NCI-H82 treated with DMSO at 0.1 percent for 48 hours (cell line): ENCODE data around the gene GLUD1.
"Not testable (repeated sequence)": the region's sequence is repeated elsewhere in the genome, so short reads cannot be mapped to it uniquely, and the experiment has no call there.

Experiments
- DNase-seq: peaks from one replicate; lab custom pipeline; 2025; ENCODE audit not compliant: unreplicated experiment; lab: John Stamatoyannopoulos, UW

GLUD1 gene

GRCh38 chr10:87053577-87054181 lies 41.0 kb downstream of the GLUD1 start:
- DNase-seq: no peak

- no peak for DNase-seq
Observed at GRCh38 chr10:87053111-87053510, 41.5 kb downstream of the GLUD1 start.

DNA sequence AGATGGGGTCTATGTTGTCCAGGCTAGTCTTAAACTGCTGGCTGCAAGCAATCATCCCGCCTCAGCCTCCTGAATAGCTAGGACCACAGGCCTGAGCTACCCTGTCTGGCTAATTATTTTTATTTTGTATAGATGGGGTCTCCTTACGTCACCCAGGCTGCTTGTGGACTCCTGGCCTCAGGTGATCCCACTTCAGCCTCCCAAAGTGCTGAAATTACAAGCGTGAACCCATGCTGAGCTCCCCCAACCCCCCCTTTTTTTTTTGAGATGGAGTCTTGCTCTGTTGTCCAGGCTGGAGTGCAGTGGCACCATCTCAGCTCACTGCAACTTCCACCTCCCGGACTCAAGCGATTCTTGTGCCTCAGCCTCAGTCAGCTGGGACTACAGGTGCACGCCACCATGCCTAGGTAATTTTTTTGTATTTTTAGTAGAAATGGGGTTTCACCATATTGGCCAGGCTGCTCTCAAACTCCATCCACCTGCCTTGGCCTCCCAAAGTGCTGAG lies 49.2 kb downstream of the GLUD1 start:
- no peak for DNase-seq

DNA sequence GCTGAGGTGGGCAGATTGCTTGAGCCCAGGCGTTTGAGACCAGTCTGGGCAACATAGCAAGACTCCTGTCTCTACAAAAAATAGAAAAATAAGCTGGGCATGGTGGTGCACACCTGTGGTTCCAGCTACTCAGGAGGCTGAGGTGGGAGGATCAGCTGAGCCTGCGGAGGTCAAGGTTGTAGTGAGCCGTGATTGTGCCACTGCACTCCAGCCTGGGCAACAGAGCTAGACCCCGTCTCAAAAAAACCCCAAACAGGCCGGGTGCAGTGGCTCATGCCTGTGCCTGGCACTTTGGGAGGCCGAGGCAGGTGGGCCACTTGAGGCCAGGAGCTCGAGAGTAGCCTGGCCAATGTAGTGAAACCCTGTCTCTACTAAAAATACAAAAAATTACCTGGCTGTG lies 51.1 kb downstream of the GLUD1 start:
- not testable (repeated sequence) for DNase-seq

DNA sequence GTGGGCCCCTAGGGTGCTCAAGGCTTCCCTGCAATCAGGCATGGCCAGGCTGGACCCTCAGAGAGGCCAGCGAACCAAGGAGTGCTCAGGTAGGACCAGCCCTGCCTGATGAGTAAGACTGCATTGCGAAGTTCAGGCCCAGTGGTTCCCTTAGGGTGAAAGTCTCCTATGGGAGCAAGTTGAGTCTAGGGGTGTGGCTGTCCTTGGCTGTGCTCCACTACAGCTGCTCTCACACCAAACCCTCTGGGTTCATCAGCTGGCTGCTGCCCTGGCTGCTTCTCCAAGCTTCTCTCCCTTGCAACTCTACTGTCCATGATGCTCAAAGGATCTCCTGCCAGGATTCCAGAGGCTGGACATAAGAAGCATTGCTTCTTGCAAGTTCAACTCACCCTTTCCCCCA lies 55.9 kb downstream of the GLUD1 start:
- no peak for DNase-seq

- DNase-seq: no peak
Observed at GRCh38 chr10:87038286-87038717, 56.3 kb downstream of the GLUD1 start.

DNA sequence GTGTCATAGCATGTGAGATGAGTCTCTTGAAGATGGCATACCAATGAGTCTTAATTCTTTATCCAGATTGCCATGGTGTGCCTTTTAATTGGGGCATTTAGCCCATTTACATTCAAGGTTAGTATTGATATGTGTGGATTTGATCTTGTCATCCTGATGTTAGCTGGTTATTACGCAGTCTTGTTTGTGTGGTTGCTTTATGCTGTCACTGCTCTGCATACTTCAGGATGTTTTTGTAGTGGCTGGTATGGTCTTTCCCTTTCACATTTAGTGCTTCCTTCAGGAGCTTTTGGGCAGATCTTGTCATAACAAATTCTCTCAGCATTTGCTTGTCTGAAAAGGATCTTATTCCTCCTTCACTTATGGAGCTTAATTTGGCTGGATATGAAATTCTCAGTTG lies 58.0 kb downstream of the GLUD1 start:
- no peak for DNase-seq

GRCh38 chr10:87030912-87031635 lies 63.6 kb downstream of the GLUD1 start:
- DNase-seq: no peak

GRCh38 chr10:87030419-87030818 lies 64.2 kb downstream of the GLUD1 start:
- not testable (repeated sequence) for DNase-seq

GRCh38 chr10:87026747-87027508 lies 67.7 kb downstream of the GLUD1 start:
- DNase-seq: not testable (repeated sequence)

DNA sequence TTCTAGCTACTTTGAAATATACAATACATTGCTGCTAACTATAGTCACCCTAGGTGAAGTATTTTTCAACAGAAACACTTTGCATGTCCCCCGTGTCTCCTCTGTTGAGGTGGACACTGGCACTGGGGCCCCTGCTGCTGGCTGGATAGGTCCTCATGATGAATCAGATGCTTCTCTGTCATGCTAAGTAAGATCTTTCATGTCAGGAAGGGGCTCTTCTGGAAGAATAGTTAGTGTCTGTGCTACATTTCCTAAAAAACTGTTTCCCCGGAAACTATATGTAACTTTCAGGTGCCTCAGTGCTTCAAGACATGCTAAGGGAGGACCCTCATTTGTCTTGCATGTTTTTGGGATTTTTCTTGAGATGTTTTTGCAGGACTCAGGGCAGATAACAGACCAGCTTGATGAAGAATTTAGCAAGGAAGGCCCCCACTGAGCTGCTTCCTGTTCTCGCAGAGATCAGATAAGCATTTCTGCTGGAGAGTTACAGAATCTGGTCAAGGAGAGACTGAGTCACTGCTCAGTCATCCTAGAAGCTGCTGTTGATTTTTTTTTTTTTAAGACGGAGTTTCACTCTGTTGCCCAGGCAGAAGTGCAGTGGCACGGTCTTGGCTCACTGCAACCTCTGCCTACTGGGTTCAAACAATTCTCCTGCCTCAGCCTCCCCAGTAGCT lies 69.2 kb downstream of the GLUD1 start:
- not testable (repeated sequence) for DNase-seq

- DNase-seq: not testable (repeated sequence)
Observed at GRCh38 chr10:87020056-87020455, 74.6 kb downstream of the GLUD1 start, which contains the start of gene FAM25A. Gene FAM25A, plus strand, starts transcription at chr10:87020294. Its CDS starts 31 bp downstream, at chr10:87020325.

DNA sequence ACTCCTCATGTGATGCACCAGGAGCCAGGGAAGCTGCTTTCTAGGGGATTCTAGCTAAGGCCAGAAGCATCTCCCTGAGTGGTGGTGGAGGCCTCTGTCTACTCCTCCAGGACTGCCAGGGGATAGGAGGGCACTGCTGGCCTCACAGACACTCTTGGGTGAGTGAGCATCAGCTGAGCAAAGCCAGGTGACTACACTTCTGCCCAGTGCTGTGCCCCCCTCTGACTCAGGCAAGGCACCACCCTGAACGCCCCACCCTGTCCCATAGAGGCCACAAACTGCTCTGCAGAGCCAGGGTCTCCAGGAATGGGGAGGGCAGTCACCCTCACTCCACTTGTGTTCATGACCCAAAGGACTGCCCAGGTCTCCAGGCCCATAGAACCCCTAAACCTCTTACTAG lies 75.1 kb downstream of the GLUD1 start:
- DNase-seq: not testable (repeated sequence)

DNA sequence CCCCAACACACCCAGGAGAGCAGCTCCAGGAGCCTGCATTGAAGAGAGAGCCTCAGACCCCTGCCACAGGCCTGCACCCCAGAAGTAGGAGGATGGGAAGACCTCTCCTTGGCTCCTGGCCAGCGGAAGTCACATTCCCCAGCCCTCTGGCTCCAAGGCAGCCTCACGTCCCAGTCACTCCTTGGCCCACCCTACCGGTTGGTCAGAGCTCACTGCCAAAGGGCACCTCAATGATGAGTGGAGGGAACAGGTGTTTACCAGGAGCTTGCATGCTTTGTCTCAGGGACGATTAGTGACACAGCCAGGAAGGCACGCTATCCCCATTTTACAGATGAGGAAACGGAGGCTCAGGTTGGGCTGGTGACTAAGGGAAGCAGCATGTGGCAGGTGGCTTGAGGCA lies 75.6 kb downstream of the GLUD1 start:
- DNase-seq: not testable (repeated sequence)

- not testable (repeated sequence) for DNase-seq
Observed at GRCh38 chr10:87018127-87018526, 76.5 kb downstream of the GLUD1 start.

GRCh38 chr10:87014986-87015716 lies 79.5 kb downstream of the GLUD1 start:
- not testable (repeated sequence) for DNase-seq

- DNase-seq: not testable (repeated sequence)
Observed at GRCh38 chr10:87013528-87013927, 81.1 kb downstream of the GLUD1 start.

- DNase-seq: not testable (repeated sequence)
Observed at GRCh38 chr10:87009134-87009696, 85.4 kb downstream of the GLUD1 start.

DNA sequence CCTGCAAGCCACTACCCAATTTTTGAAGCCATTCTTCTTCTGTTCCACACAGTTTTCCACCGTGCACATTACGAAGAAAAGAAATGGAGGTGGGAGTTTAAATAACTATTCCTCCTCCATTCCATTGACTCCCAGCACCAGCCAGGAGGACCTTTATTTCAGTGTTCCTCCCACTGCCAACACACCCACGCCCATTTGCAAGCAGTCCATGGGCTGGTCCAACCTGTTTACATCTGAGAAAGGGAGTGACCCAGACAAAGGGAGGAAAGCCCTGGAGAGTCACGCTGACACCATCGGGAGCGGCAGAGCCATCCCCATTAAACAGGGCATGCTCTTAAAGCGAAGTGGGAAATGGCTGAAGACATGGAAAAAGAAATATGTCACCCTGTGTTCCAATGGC lies 86.3 kb downstream of the GLUD1 start:
- DNase-seq: not testable (repeated sequence)

GRCh38 chr10:87007674-87008073 lies 87.0 kb downstream of the GLUD1 start:
- not testable (repeated sequence) for DNase-seq
